A549 (cell line): ENCODE results near the gene PIR. TPM values are rescaled to one million over a fixed set of nuclear protein-coding genes. Genes with fewer than 3 reads are reported as not detected.
A peak's percentile ranks its signal among the peaks of the same experiment; 100 is the strongest.

Source experiments
- ATAC-seq, 2 experiments: fragments of 200-7000 bp in 1 of 2; fragments of >200 bp in 1 of 2; cut with Nextera tagmentation in 1 of 2; cut with Tn5 transposase in 1 of 2; 3 replicates each; pipeline versions ENCODE4 v1.8.0 to v1.9.1; 2018 to 2020; ENCODE audit warnings: mild to moderate bottlenecking in 1 of 2, moderate library complexity in 1 of 2
- CTCF ChIA-PET: fragments of 300-600 bp; sonication (Branson Sonifier 250); formaldehyde crosslinking; extraction: SDS; loops from one replicate; lab custom pipeline; 2021; ENCODE audit warnings: antibody characterized with exemption, inconsistent platforms; lab: Yijun Ruan, JAX
- POLR2A ChIA-PET: fragments of 350-600 bp; formaldehyde crosslinking; extraction: SDS; loops from one replicate; lab custom pipeline; 2021; ENCODE audit warnings: antibody characterized with exemption, inconsistent platforms; lab: Yijun Ruan, JAX
- DNase-seq, 2 experiments: peaks; one replicate each; pipeline versions ENCODE4 v3.0.0 to v3.0.0-alpha.2; 2011 to 2016; ENCODE audit warnings: low read depth in 1 of 2, low spot score in 1 of 2
- FAIRE-seq: peaks from 2 replicates; lab custom pipeline; 2011; peaks lifted over from hg19 to GRCh38; lab: Jason Lieb, UNC
- H3K27ac ChIP-seq, 2 experiments: fragments of >200 bp; sonication (Bioruptor Twin); formaldehyde crosslinking; 3 replicates each; pipeline ENCODE4 v1.5.1; 2016 to 2017
- H3K4me1 ChIP-seq: fragments of >200 bp; sonication (Bioruptor Twin); formaldehyde crosslinking; 3 replicates; pipeline ENCODE4 v1.6.1; 2016
- H3K4me2 ChIP-seq: fragments of >200 bp; sonication (Bioruptor Twin); formaldehyde crosslinking; 3 replicates; pipeline ENCODE4 v1.6.1; 2016
- H3K4me3 ChIP-seq: fragments of >200 bp; sonication (Bioruptor Twin); formaldehyde crosslinking; 3 replicates; pipeline ENCODE4 v1.5.1; 2016
- H3K9me3 ChIP-seq: fragments of >200 bp; sonication (Bioruptor Twin); formaldehyde crosslinking; 3 replicates; pipeline ENCODE4 v1.6.1; 2016
- CBX8 ChIP-seq: fragments of 200-600 bp; sonication (generic); IDR thresholded peaks from 2 replicates; pipeline ENCODE4 v1.6.1; 2016
- CEBPB ChIP-seq, 2 experiments: fragments of >200 bp in 1 of 2; sonication (Bioruptor Twin) in 1 of 2; formaldehyde crosslinking in 1 of 2; IDR thresholded peaks; 2 replicates each; pipeline ENCODE4 v1.6.1; 2012 to 2016
- CTCF ChIP-seq: fragments of >200 bp; sonication (Bioruptor Twin); formaldehyde crosslinking; IDR thresholded peaks from 3 replicates; pipeline ENCODE4 v1.5.1; 2016
- E2F6 ChIP-seq: IDR thresholded peaks from 2 replicates; pipeline ENCODE4 v1.6.1; 2012; ENCODE audit warnings: low read depth, borderline replicate concordance
- HOXA7 ChIP-seq: fragments of 250-450 bp; sonication (Bioruptor Pico); IDR thresholded peaks from 2 replicates; pipeline ENCODE4 v1.5.0; 2020; ENCODE audit warnings: mild to moderate bottlenecking, moderate library complexity
- HOXB13 ChIP-seq: fragments of 250-450 bp; sonication (Bioruptor Pico); IDR thresholded peaks from 2 replicates; pipeline ENCODE4 v1.5.0; 2020; ENCODE audit warnings: low read depth, mild to moderate bottlenecking, moderate library complexity
- KDM5A ChIP-seq: fragments of 200-600 bp; sonication (generic); IDR thresholded peaks from 2 replicates; pipeline ENCODE4 v1.6.1; 2016; ENCODE audit warnings: antibody characterized with exemption, mild to moderate bottlenecking
- MAZ ChIP-seq: fragments of 150-350 bp; IDR thresholded peaks from 2 replicates; pipeline ENCODE4 v1.6.1; 2014; ENCODE audit warnings: antibody characterized with exemption, low read depth, low read length, borderline replicate concordance
- NR3C1 ChIP-seq: fragments of >200 bp; sonication (Bioruptor Twin); formaldehyde crosslinking; IDR thresholded peaks from 3 replicates; pipeline ENCODE4 v1.6.1; 2017
- POLR2A ChIP-seq: IDR thresholded peaks from 2 replicates; pipeline ENCODE4 v1.6.1; 2012; ENCODE audit warnings: mild to moderate bottlenecking, low read length
- SREBF2 ChIP-seq: fragments of 450-650 bp; IDR thresholded peaks from 2 replicates; pipeline ENCODE4 v1.6.1; 2014; ENCODE audit warnings: mild to moderate bottlenecking, moderate library complexity
- TFCP2L1 ChIP-seq: fragments of 250-450 bp; sonication (Bioruptor Pico); IDR thresholded peaks from 2 replicates; pipeline ENCODE4 v1.5.0; 2021; ENCODE audit warnings: mild to moderate bottlenecking
- TP53 ChIP-seq: fragments of 250-450 bp; sonication (Bioruptor Pico); IDR thresholded peaks from 2 replicates; pipeline ENCODE4 v1.5.0; 2021; ENCODE audit warnings: mild to moderate bottlenecking, moderate library complexity
- ZC3H11A ChIP-seq: fragments of 450-650 bp; IDR thresholded peaks from 2 replicates; pipeline ENCODE4 v1.6.1; 2014; ENCODE audit warnings: antibody characterized with exemption, mild to moderate bottlenecking
- ZFP36 ChIP-seq: fragments of 450-650 bp; IDR thresholded peaks from 2 replicates; pipeline ENCODE4 v1.6.1; 2014; ENCODE audit warnings: borderline replicate concordance; ENCODE audit not compliant: partially characterized antibody
- ZNF302 ChIP-seq: fragments of 250-450 bp; sonication (Bioruptor Pico); IDR thresholded peaks from 2 replicates; pipeline ENCODE4 v1.9.0; 2021; ENCODE audit warnings: inconsistent platforms, mild to moderate bottlenecking, moderate library complexity
- WGBS: methylation state at CpG from one replicate; pipeline ENCODE4 v1.1.6; 2017; ENCODE audit errors: missing lambda C conversion rate; 5-methylcytosine and 5-hydroxymethylcytosine counted together
- polyA plus RNA-seq, 4 experiments: library from polyadenylated mRNA; depleted of rRNA in 3 of 4; stranded (reverse); fragments of >200 nt; fragmentation: RNase III in 1 of 4; extraction: RNeasy Plus Mini Kit Qiagen cat#74134 plus additional on column Dnase treatment in 1 of 4; gene quantifications; 2 replicates in 3 of 4; 3 replicates in 1 of 4; pipeline ENCODE4 v1.2.3, GENCODE V29; 2011 to 2017
- TF ChIP-seq, protein P1 (sequence below): IDR thresholded peaks from 2 replicates; pipeline ENCODE4 v1.6.1; 2012
- TF ChIP-seq, protein P2 (sequence below): fragments of 250-450 bp; sonication (Bioruptor Pico); IDR thresholded peaks from 2 replicates; pipeline ENCODE4 v1.5.0; 2021; ENCODE audit warnings: mild to moderate bottlenecking, moderate library complexity, borderline replicate concordance

PIR gene
- polyA plus RNA-seq, 2 of the 4 experiments (the other 2 are of a cell fraction) = 62.7 to 120 TPM

DNA sequence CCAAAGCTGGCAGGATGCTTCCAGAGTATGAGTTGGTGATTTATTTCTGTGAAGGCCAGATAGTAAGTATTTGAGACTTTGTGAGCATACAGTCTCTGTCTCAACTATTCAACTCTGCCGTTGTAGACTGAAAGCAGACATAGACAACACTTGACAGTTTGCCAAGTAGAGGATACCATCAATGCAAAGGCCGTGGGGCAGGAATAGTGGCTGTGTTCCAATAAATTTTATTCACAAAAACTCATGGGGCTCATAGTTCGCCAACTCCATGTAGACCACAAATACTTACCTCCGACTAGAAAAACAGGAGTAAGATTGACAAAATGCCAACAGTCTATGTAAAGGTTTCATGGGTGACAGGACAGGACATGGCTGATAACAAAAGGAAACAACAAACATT lies 3.7 kb upstream of the PIR start:
- Histone ChIP-seq H3K27ac (no peak overlapping the region; a peak in 1 of 6 replicates), H3K4me3 (no peak overlapping the region), H3K4me2 (no peak overlapping the region), H3K4me1 (peaks cover 7% of the 10 kb centered on the region), H3K9me3 (no peaks in the 10 kb centered on the region)
- TF ChIP-seq, protein P1, sequence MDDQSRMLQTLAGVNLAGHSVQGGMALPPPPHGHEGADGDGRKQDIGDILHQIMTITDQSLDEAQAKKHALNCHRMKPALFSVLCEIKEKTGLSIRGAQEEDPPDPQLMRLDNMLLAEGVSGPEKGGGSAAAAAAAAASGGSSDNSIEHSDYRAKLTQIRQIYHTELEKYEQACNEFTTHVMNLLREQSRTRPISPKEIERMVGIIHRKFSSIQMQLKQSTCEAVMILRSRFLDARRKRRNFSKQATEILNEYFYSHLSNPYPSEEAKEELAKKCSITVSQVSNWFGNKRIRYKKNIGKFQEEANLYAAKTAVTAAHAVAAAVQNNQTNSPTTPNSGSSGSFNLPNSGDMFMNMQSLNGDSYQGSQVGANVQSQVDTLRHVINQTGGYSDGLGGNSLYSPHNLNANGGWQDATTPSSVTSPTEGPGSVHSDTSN = no peak
- TF ChIP-seq MAZ = no peak
- no peak for TF ChIP-seq CEBPB (IDR thresholded peaks at IDR 0.05)
- no peak for TF ChIP-seq HOXA7 (CRISPR knock-in tag)
- no peak for TF ChIP-seq SREBF2
- TF ChIP-seq ZFP36 = no peak
- TF ChIP-seq CTCF = no peak
- no peak for TF ChIP-seq ZNF302 (CRISPR knock-in tag)
- TF ChIP-seq KDM5A = no peak
- no peak for TF ChIP-seq CBX8
- TF ChIP-seq, protein P2, sequence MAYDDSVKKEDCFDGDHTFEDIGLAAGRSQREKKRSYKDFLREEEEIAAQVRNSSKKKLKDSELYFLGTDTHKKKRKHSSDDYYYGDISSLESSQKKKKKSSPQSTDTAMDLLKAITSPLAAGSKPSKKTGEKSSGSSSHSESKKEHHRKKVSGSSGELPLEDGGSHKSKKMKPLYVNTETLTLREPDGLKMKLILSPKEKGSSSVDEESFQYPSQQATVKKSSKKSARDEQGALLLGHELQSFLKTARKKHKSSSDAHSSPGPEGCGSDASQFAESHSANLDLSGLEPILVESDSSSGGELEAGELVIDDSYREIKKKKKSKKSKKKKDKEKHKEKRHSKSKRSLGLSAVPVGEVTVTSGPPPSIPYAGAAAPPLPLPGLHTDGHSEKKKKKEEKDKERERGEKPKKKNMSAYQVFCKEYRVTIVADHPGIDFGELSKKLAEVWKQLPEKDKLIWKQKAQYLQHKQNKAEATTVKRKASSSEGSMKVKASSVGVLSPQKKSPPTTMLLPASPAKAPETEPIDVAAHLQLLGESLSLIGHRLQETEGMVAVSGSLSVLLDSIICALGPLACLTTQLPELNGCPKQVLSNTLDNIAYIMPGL = no peak
- TF ChIP-seq HOXB13 (CRISPR knock-in tag) = no peak
- no peak for TF ChIP-seq ZC3H11A
- no peak for ATAC-seq
- ChIA-PET POLR2A (no interaction called here), CTCF (interaction anchor here (1.3 kb wide), 1 partner anchor 68 kb away, joined by 3 read pairs; no protein-coding TSS in a partner anchor)
- peak; percentile 39 for FAIRE-seq
- DNase-seq = no peak
- 54% methylated on average over 4 of the region's 4 CpGs for WGBS

DNA sequence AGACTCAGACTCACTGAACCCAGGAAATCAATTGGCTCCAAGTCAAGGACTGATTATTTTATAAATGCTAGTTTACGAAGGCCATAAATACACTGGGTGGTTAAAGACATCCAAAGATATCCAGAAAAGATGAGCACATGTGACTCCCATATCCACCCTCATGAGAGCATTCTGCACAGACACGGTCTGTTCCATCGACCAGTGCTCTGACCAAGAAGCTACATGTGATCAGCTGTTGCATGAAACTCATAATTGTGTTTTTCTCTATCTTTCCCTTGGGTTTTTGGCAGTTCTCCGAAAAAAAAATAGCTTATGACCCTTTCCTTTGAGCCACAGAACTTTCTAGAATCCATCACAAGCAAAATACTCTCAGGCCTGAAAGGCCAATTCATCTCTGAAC lies 2.7 kb upstream of the PIR start:
- POLR2A ChIA-PET = no interaction called here
- Histone ChIP-seq H3K4me2 (no peak overlapping the region), H3K9me3 (no peaks in the 10 kb centered on the region), H3K27ac (no peak overlapping the region), H3K4me3 (no peak overlapping the region), H3K4me1 (peaks cover 17% of the 10 kb centered on the region)
- CTCF ChIA-PET = interaction anchor here (0.7 kb wide), 1 partner anchor 370 kb away, joined by 5 read pairs; no protein-coding TSS in a partner anchor
- DNase-seq (no peak), FAIRE-seq (no peak), ATAC-seq (no peak)
- 75% methylated on average over 4 of the region's 4 CpGs for WGBS
- TF ChIP-seq TP53 (no peak), TFCP2L1 (no peak), POLR2A (no peak), E2F6 (no peak), HOXA7 (CRISPR knock-in tag) (no peak)

- H3K9me3 ChIP-seq = no peaks in the 10 kb centered on the region
- peaks cover 23% of the 10 kb centered on the region for H3K4me1 ChIP-seq
- POLR2A ChIA-PET = interaction anchor here (1.1 to 1.9 kb wide), 3 partner anchors 21 to 182 kb away, joined by 3 to 8 read pairs (median 4); no protein-coding TSS in a partner anchor
- CTCF ChIA-PET = interaction anchor here (0.8 to 3.2 kb wide), 12 partner anchors 9 to 195 kb away, joined by 3 to 14 read pairs (median 7); partner anchors contain the start of gene BMX
- FAIRE-seq = peak; percentile 18
- DNase-seq = no peak
- H3K4me2 ChIP-seq = peak overlapping the region; percentile 86
- peak overlapping the region; percentile 98 to 99 for H3K27ac ChIP-seq
- WGBS = 0% methylated on average over 5 of the region's 5 CpGs
- ATAC-seq = peak; percentile 3 to 5; a peak in 2 of 6 replicates
- TF ChIP-seq TP53 (peak; percentile 66; the same call in 1 of the 2 replicates), NR3C1 (no peak), E2F6 (no peak)
- TF ChIP-seq, protein P1 = no peak
- TF ChIP-seq, all 56 proteins: peak for 1
- peak overlapping the region; percentile 68 for H3K4me3 ChIP-seq
These were observed 664 bp downstream of the PIR start for GRCh38 chrX:15492469-15492868.
